Measurements from ENCODE around the gene PPM1L. TPM values are rescaled to one million over a fixed set of nuclear protein-coding genes. Genes with fewer than 3 reads are reported as not detected.

The PPM1L gene
- total RNA-seq, 1 experiment from 2014 or later, result 7.3 TPM

- Histone ChIP-seq H2BK12ac (ENCODE audit: insufficient read length, low read depth, low read length) (no peak overlapping the region), H2BK20ac (ENCODE audit: low read depth, low read length, poor library complexity, severe bottlenecking) (no peak overlapping the region), H3K9me3 (ENCODE audit: control insufficient read depth, low read depth, low read length) (no peaks in the 10 kb centered on the region), H2BK15ac (ENCODE audit: low read depth, low read length) (no peak overlapping the region), H3K23ac (ENCODE audit: insufficient read length, low read depth, low read length) (no peak overlapping the region), H2BK5ac (ENCODE audit: insufficient read length, low read length) (no peak overlapping the region), H3K18ac (ENCODE audit: insufficient read length, low read depth, low read length) (no peak overlapping the region), H2AFZ (ENCODE audit: low read length) (no peak overlapping the region), H4K20me1 (ENCODE audit: control insufficient read depth, insufficient read depth, insufficient read length) (no peaks in the 10 kb centered on the region), H3K79me2 (ENCODE audit: insufficient read depth, low read length) (no peaks in the 10 kb centered on the region), H2AK5ac (ENCODE audit: insufficient read length, low read length) (no peak overlapping the region), H3K4me1 (ENCODE audit: insufficient read depth, low read length) (peaks cover 3% of the 10 kb centered on the region; the same call in 1 of the 2 replicates), H4K8ac (replicated peaks; ENCODE audit: insufficient read length, low read depth, low read length) (no peak overlapping the region), H3K56ac (ENCODE audit: insufficient read length, low read depth, low read length) (no peak overlapping the region), H3K27ac (ENCODE audit: insufficient read length, low read depth, low read length) (no peak overlapping the region), H3K79me1 (ENCODE audit: insufficient read depth, low read depth, low read length, poor library complexity, severe bottlenecking) (no peaks in the 10 kb centered on the region), H2BK120ac (ENCODE audit: low read depth, low read length, poor library complexity, severe bottlenecking) (no peak overlapping the region), H3K4ac (ENCODE audit: low read depth, low read length) (no peak overlapping the region), H3K4me2 (ENCODE audit: insufficient read depth, insufficient read length, low read length) (no peak overlapping the region), H4K91ac (ENCODE audit: insufficient read length, low read depth, low read length) (no peak overlapping the region), H3K9ac (ENCODE audit: extremely low read depth, insufficient read length, low read length) (no peak overlapping the region), H3K27me3 (ENCODE audit: insufficient read depth, low read length) (no peaks in the 10 kb centered on the region), H4K5ac (ENCODE audit: insufficient read length, low read depth, low read length) (no peak overlapping the region), H3T11ph (ENCODE audit: low read length) (no peak overlapping the region), H3K14ac (ENCODE audit: insufficient read depth, low read length) (no peak overlapping the region), H3K23me2 (ENCODE audit: insufficient read length, low read depth, low read length, poor library complexity, severe bottlenecking) (no peaks in the 10 kb centered on the region)
- 0 out of 5 replicates have a peak, but pooled peaks cover 0 to 3% of the 10 kb centered on the region in 2 experiments for H3K9me3 Mint-ChIP-seq
- no CpG with 5 or more reads among the region's 2 CpGs for WGBS (ENCODE audit: extremely low coverage, insufficient read length, low lambda C conversion rate)
- no peak overlapping the region for H3K4me3 Mint-ChIP-seq
- no peaks in the 10 kb centered on the region; a peak in 1 of 7 replicates for H3K36me3 Mint-ChIP-seq (ENCODE audit: insufficient read depth in 1 of 3, low read depth in 3 of 3)
- no peaks in the 10 kb centered on the region; the same call in 1 of the 2 replicates for H3K27me3 Mint-ChIP-seq (ENCODE audit: low read depth)
- H3K27ac Mint-ChIP-seq, result peak overlapping the region in 1 of 3 experiments; percentile 34; a peak in 1 of 7 replicates
- no peak for DNase-seq
- peaks cover 0 to 5% of the 10 kb centered on the region in 2 experiments; a peak in 2 of 4 replicates for H3K4me1 Mint-ChIP-seq
- no peak for TF ChIP-seq CTCF (conservative IDR thresholded peaks at IDR 0.05)
These were observed 84.6 kb downstream of the PPM1L start for GRCh38 chr3:160840590-160840989.
